Measurements from ENCODE around the gene EVC.
"Not testable (repeated sequence)": the region's sequence is repeated elsewhere in the genome, so short reads cannot be mapped to it uniquely, and the experiment has no call there.

Gene EVC

DNA sequence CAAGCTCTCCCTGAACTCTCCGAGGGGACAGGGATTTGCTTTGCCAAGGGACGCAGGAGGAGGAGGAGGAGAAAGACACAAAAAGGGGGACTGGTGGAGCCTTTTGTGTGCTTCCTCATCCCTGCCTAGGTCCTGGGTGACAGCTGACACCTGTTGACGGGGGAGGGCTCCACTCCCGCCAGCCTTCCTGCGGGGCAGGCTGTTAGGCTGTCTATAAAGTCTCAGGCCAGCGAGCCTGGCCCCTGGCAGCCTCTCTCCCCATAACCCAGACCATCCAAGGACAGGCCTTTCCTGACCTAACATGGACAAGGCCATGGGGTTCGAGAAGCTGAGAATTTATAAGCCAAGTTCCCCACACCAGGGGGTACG lies 1.8 kb upstream of the EVC start:
- no peak for DNase-seq

DNA sequence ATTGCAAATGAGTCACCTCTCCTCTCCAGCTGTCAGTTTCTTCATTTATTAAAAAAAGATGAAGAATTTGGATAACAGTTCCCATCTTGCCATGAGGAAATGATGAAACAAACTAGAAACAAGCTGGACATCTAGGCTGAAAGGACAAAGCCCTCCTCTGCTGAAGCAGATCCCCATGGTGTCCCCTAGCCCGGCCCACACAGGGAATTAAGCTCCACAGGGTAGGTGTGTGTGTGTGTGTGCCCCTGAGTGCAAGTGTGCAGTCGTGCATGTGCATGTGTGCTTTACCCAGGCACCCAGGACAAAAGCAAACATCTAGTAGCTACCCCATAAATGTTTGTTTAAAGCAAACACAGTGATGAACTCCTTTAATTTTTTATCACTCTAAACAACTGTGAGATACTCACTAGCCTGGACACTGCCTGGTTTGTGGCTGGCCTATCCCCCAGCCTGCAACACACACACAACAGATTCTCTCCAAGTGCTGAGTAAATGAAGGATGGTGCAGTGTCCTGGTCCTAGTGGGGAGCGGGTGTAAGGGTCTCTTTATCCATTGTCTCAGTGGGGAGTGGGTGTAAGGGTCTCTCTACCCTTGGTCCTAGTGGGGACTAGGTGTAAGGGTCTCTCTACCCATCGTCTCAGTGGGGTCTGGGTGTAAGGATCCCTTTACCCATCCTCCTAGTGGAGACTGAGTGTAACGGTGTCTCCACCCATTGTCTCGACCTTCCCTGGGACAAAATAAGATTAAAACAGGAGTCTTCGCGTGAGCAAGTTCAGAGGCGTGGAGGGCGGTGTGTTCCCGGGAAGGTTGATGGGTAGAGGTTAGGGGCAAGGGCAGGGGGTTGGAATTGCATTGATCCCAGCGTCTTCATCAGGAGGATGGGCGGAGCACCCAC lies 688 bp upstream of the EVC start:
- no peak for DNase-seq

DNA sequence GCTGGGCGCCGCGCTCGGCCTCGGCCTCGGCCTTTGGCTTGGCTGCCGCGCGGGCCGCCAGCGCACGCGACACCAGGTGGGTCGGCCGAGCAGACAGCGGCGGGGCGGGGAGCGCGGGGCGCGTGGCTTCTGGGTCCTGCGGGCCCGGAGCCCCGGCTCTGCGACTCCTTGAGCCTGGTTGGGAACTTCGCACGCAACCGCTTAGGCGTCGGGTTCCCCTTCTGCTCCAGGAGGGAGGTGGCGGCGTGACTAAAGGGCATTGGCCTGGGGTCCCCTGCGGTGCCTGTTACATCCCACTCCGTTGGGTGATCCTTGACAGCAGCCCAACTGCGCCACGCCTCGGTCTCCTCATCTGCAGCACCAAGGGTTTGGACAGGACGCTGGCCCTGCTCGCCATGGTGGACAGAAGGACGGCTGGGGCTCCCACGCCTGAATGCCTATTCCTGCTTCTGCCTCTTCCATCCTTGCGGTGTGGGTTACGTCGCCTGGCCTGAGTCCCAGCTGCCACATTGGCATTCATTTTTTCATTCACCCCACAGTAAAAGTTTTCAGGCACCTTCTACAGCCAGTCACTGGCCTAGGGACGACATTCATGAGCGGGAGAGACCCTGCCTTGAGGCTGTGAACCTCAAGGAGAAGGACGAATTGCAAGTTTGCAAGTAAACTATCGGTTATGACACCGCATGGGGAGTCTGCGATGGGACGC lies 631 bp downstream of the EVC start:
- DNase-seq: no peak

DNA sequence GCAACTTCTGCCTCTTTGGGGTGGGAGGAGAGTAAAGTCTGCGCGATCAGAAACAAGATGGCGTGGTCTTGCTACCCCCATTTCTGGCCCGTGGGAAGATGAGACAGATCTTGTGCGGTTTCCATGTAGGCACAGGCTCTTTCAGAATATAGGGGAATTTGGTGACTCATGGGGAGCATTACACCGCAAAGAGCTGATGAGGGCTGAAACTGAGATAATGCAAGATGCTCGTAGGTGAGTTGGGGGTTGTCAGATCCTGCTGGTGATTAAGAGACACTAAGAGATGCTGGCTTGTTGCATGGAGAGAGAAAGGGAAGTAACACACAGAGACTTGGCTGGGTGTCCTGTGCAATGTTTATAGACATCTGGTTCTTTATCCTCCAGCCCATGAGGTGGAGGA lies 1.5 kb downstream of the EVC start:
- DNase-seq: no peak

DNA sequence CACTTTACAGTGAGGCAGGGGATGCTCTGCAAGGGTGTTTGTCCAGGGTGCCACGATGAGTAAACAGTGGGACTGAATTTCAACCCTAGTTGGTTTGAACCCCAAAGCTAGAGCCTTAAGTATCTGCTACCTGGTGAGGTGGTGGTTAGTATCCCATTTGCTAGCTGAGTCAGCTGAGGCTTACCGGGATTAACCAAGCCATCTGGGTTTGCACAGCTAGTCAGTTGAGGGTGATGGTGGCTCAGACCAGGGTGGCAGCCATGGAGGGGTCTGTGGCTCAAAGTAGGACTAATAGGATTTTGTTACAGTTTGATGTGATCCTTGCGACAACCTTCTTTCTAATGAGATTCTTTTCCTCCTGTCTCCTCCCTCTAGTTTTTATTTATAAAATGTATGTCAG lies 1.9 kb downstream of the EVC start:
- DNase-seq: no peak

DNA sequence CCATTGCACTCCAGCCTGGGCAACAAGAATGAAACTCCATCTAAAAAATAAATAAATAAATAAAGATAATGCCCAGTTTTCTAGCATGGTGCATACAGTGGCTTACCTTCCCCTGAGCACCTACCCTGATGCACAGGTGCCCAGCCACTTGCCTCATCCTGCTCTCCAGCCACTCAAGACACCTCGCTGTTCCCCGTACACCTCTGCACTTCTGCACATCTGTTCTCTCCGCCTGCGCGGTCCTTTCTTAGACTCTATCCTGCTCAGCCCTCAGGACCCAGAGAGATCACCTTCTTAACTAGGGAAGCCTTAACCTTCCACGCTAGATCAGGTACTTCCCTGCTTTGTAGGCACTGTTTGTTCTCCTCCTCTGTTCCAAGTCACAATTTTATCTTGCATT lies 2.9 kb downstream of the EVC start:
- DNase-seq: no peak

DNA sequence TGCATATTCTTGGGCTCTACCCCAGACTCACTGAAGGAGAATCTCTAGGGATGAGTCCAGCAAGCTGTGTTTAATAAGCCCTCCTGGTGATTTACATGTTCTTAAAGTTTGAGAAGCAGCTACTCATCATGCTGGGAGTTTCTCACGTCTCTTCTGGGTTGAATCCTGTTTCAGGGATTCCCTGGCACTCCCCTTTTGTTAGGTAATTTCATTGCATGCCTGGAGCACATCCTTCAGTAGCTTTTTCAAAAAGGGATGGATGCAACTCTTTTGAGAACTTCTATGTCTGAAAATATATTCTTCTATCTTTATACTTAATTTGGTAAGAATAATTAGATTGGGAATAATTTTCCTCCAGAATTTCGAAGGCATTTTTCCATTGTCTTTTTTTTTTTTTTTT lies 4.4 kb downstream of the EVC start:
- DNase-seq: no peak

DNA sequence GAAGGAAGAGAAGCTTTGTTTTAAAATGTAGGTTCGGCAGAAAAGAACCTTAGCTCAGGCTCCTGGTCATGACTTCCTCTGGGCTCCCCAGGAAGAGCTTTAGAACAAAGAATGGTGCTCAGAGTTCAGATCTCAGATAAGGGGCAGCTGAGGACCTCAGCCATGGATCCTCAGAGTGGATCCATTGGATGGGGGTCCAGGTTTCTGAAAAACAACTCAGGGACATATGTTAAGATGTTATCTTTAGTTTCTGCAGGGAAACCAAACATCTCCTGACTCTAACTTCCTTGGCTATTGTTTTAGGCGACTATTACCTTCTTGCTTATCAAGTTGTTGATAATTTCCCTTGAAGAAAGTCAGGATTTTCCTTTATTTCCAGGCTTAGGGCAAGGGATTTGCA lies 5.4 kb downstream of the EVC start:
- DNase-seq: no peak

DNA sequence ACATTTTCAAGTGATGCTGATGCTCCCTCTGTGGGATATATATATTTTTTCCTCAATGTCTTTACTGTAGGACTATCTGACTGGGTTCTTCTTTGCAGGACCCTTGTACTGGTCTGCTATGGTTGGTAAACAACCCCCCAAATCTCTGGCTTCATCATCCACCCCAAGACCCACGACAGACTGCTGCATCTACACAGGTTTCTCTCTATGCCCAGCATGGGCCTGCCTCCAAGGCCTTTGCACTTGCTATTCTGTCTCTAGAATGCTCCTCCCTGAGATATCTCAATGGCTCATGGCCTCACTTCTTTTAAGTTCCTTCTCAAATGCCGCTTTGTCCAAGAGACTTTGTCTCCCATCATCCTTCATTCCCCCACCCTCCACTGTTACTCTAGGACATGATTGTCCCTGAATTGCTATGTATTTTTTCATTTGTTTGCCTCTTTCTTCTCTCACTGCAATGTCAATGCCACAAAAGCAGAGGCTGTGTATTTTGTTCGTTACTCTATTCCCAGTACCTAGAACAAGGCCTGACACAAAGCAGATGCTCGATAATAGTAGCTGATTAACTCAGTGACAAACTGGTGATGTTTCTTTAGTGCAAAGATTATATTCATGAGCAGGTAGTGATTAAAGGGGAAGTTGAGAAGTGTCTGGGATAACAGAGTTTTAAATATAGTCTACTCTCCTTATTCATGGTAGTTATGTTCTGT lies 6.6 kb downstream of the EVC start:
- DNase-seq: no peak

DNA sequence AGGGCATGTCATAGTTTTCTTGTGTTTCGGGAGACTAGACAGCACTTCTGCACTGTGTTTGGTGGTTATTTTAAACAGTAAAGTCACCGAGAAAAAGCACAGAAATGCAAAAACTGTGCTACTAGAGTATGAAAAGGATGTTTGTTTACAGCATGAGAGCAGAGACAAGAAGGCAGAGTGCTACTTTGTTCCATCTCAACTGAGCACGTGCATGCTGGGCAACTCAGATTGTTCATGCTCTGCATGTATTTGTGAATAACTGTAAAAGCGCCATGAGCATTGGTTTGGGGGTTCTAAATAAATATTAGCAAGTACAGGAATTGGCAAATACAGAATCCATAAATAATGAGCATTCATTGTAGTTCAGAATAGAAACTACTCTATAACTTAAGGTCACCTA lies 7.4 kb downstream of the EVC start:
- no peak for DNase-seq

DNA sequence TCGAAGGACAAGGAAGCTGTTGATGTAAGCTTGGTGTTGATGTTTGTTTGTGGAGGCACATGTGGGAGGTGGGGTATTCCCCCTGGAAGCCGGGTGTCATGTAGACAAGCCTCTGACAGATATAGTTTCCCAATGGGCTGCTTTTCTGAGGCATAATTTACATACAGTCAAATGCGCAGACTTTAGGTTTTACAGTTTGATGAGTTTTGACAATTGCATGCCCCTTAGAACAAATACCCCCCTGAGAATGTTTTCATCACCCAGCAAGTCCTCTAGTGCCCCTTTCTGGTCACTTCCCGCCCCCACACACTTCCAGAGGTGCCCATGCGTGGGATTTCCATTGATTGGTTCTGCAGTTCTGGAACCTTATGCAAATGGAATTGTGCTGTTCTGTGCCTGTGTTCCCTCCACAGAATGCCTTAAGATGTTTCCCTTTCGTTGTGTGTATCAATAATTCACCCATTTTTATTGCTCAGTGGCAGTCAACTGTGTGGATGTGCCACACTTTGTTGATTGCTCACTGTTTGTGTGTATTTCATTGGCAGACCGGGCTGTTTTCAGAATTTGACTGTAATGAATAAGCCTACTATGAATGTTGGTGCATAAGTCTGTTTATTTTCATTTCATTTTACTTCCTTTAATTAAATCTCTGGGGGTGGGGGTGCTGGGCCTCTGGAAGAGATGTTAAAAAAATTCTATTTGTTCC lies 8.5 kb downstream of the EVC start:
- no peak for DNase-seq

DNA sequence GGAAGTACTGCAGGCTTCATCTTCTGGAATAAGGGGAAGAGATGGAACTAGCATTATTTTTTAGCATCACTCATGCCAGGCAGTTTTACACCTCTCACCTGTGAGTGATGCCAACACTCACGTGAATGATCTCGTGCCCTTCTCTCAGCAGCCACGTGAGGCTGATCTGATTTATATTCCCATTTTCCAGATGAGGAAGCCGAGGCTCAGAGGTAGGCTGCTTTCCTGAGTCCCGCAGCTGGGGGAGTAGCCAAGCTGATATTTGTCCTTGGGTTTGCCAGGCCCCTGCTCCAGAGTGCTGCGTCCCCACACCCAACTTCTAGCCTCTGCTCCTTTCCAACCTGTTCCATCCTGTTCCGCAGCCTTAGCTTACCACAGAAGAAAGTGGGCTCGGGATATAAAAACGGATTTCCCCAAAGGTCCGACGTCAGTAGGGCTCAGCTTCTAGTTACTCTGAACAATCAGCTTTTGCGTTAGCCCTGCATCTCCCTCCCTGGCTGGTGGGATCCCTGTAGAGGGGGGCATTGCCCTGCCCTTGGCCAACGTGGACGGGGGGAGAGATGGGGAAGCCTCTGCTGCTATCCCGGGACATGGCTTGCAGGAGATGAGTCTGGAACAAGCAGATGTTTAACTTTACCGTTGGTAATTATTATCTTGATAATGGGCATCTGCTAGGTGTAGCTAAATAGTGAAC lies 9.3 kb downstream of the EVC start:
- no peak for DNase-seq

DNA sequence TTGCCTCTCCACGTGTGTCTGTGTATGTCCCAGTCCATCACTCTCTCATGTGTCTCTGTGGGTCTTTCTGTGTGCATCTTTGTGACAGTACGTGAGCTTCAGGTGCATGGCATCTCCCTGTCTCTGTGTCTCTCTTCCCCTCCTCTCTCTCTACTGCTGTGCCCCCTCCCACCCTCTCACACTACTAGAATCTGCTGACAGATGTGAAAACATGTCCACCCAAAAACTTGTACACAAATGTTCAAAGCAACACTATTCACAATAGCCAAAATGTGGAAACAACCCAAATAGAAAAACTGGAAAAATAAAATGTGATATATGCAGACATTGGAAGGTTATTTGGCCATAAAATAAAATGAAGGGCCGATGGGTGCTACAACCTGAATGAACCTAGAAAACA lies 10.0 kb downstream of the EVC start:
- DNase-seq: no peak

DNA sequence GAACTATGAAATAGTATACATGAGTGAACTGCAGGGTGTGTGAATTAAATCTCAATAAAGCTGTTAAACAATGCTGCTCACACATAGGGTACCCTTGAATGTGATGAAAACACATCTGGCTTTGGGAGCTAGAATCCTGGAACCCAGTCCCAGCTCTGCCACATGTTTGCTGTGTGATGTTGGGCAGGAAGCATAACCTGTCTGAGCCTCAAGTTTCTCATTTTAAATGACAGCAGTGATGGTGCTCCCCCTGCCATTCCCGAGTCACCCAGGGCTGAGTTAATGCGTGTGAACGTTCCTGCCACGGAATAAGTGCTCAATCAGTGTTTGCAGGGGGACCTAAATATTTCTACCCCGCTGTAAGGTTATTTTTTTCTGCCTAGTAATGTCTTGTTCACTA lies 10.9 kb downstream of the EVC start:
- no peak for DNase-seq

DNA sequence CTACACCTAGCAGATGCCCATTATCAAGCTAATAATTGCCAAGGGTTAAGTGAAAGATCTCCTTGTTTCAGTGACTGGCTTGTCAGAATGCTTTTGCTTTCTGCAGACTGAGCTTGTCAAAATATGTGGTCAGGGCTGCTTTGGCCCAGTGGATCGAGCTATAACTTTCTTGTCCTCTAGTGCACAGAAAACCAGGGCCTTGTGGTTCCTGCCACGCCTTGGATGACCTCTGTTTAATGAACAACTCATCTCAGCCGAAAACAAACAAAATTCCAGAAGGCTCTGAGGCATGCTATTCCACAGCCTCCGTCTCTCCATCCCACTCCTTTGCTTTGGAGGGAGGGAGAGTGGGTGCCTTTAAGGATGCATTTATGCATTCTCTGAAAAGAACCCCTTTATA lies 11.3 kb downstream of the EVC start:
- no peak for DNase-seq

DNA sequence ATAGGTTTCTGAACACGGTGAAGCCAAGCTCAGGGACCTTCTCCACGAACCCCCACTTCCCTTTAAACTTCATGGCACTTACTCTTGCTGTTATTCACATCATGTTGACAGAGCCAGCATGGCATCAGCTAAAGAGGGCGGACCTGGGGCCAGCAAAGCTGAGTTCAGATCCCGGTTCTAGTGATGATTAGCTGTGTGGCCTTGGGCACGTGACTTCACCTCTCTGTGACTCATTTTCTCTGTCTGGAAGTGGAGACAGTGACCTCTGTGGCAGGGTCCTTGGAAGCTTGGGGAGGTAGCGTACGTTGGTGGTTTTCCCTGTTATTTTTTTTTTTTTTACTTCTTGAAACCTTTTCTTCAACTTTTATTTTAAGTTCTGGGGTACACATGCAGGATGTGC lies 13.4 kb downstream of the EVC start:
- DNase-seq: no peak

DNA sequence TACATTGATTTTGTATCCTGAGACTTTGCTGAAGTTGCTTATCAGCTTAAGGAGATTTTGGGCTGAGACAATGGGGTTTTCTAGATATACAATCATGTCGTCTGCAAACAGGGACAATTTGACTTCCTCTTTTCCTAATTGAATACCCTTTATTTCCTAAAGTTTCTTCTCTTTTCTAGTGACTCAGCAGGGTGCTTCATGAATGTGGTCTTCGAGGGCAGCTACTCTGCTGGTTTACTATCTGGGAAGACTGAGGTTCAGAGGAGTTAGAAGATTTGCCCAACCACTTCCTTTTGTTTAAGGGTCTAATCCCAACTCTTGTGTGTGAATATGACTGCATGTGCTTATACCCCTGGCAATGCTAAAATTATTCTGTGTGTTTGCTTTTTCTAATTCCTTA lies 17.4 kb downstream of the EVC start:
- not testable (repeated sequence) for DNase-seq

DNA sequence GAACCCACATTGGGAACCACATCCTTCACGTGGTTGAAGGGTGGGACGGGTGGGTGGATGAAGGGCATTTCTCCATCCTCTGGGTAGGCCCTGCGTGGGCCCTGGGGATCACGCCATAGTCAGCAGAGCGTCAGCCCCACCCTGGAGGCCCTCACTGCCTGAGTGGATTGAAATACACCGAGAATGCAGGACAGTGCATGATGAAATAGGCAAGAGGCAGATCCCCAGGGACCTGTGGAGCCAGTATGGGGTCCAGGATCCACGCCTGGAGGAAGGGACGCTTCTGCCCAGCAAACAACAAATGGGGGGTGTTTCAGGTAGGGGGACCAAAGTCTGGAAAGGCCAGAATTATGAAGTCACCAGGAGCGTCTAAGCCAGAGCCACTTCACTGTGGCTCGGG lies 19.4 kb downstream of the EVC start:
- DNase-seq: no peak

DNA sequence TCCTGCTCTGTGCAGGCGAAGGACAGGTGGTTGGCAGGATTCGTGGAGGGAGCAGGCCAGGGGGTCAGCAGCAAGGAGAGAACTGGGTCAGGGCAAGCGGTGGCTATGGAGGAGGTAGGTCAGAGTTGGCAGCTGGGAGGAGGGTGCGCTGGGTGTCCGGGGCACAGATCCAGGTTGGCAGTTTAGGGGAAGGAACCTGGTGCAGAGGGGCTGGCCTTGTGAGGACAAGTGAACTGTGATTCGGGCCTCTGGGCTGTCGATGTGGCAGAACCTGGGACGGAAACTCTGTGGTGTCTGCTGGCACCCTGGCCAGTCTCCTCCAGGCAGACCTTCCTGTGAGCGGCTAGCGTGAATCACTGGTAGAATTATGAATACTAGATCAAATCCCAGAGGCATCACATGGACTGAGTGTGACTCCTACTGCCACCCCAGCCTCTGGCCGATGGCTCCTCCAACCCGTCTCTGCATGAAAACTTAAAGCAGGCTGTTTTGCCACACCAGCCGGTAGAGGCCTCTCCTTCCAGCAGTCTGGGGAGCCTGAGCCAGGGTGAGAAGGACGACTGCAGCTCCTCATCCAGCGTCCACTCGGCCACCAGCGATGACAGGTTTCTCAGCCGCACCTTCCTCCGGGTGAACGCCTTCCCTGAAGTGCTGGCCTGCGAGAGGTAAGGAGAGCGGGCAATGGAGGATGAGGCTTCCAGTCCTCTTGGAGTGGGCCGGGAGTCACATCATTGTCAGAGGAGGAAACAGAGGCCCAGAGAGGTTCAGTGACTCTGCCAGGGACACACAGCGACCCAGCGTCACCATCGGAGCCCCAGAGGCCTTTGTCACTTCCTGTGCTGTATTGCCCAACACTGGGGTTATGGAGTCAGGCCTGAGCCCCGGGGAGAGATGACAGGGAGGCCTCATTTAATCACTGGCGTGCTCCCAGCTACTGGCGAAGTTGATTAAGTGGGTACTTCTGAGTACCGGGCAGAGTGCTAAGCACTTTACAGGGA lies 20.3 kb downstream of the EVC start:
- DNase-seq: no peak

DNA sequence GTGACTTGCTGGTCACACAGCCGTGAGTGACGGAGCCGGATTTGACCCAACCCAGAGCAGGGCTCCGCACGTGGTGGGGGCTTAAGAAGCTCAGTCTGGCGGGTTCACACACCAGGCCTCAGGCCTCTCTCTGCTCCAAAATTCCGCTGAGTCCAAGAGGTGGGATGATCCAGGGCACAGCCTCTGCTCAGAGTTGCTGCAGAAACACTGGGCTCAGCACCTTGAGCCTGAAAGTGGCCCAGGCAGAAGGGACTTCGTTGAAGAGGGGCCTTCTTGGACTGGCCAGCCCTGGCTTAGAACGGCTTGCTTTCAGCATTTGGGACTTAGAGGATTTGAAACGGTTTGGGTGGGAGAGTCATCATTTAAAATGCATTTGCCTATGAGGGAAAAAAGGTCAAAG lies 21.2 kb downstream of the EVC start:
- no peak for DNase-seq

DNA sequence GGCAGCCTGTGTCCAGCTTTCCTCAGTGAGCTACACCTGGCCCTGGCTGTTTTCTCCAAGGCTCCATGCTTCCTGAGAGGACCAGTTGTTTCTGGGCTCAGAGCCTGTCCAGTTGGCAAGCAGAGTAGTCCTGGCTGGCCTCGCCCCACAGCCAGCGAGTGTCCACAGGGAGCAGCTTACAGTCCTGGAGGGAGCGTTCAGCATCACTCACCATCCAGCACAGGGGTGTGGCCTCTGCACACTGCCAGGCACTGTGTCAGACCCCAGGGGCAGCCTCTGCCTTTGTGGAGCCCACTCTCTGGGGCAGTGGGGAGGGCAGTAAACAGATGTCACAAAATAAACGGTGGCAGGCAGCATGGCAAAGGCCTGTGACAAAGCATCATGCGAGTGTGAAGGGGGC lies 23.9 kb downstream of the EVC start:
- DNase-seq: peak; percentile 1
